ENCODE data around the gene EYA4.

Gene EYA4

GRCh38 chr6:133242637-133243585 lies 1.8 kb downstream of the EYA4 start:
- DNase-seq = no peak

- DNase-seq = no peak
These were observed 2.7 kb downstream of the EYA4 start for GRCh38 chr6:133243723-133244305.

GRCh38 chr6:133244519-133244918 lies 3.4 kb downstream of the EYA4 start:
- no peak for DNase-seq

- no peak for DNase-seq
These were observed 3.9 kb downstream of the EYA4 start for GRCh38 chr6:133245007-133245406.

- DNase-seq = no peak
These were observed 4.3 kb downstream of the EYA4 start for GRCh38 chr6:133245422-133245903.

- DNase-seq = no peak
These were observed 6.4 kb downstream of the EYA4 start for GRCh38 chr6:133247581-133247980.

- no peak for DNase-seq
These were observed 7.3 kb downstream of the EYA4 start for GRCh38 chr6:133248241-133249001.

- no peak for DNase-seq
These were observed 10.5 kb downstream of the EYA4 start for GRCh38 chr6:133251688-133252087.

GRCh38 chr6:133254552-133255228 lies 13.5 kb downstream of the EYA4 start:
- DNase-seq = no peak

- DNase-seq = no peak
These were observed 16.5 kb downstream of the EYA4 start for GRCh38 chr6:133257545-133258105.

GRCh38 chr6:133259561-133259960 lies 18.4 kb downstream of the EYA4 start:
- no peak for DNase-seq

- no peak for DNase-seq
These were observed 21.6 kb downstream of the EYA4 start for GRCh38 chr6:133262804-133263203.

- no peak for DNase-seq
These were observed 23.9 kb downstream of the EYA4 start for GRCh38 chr6:133265066-133265465.

- DNase-seq = no peak
These were observed 25.0 kb downstream of the EYA4 start for GRCh38 chr6:133266186-133266585.

GRCh38 chr6:133268621-133269020 lies 27.5 kb downstream of the EYA4 start:
- no peak for DNase-seq

GRCh38 chr6:133274813-133275212 lies 33.7 kb downstream of the EYA4 start:
- DNase-seq = no peak

GRCh38 chr6:133275213-133275612 lies 34.1 kb downstream of the EYA4 start:
- DNase-seq = no peak

- no peak for DNase-seq
These were observed 36.2 kb downstream of the EYA4 start for GRCh38 chr6:133277228-133277899.

- no peak for DNase-seq
These were observed 36.9 kb downstream of the EYA4 start for GRCh38 chr6:133277900-133278545.

- DNase-seq = no peak
These were observed 45.6 kb downstream of the EYA4 start for GRCh38 chr6:133286765-133287164.

- DNase-seq = no peak
These were observed 47.5 kb downstream of the EYA4 start for GRCh38 chr6:133288662-133289061.

Data from SHP77 treated with DMSO at 0.1 percent for 48 hours (cell line).